T-helper 22 cell (primary cell): Measurements from ENCODE around the gene IGF2.

Experiments used
- DNase-seq: peaks from one replicate; pipeline ENCODE4 v3.0.0-alpha.2; 2020; ENCODE audit warnings: low read depth

The IGF2 gene

DNA sequence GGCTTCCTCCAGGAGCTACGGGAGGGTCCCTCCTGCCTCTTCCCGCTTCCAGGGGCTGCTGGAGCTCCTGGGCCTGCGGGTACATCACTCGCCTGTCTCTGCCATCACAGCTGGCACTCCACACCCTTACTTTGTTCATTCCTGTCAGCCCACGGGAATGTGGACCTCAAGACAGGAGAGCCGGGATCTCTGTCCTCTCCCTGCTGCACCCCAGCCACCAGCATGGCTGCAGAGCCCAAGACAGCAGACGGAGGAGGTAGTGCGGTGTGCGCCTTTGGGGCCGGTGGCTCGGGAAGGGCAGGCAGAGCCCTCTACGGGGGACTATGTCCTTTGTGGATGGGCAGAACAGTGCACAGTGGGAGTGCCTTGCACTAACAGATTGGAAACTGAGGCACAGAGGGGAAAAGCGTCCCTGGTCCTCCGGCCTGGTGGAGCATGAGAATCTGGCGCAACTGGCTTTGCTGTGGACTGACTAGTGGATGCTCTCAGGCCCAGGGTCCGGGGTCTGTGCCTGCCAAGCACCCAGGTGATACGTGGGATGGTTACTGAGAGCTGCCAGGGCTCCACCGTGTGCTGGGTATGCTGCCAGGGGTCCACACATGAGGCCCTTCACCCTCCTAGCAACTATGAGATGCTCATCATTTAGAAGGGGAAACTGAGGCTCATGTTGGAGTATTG is 47.3 kb downstream of the IGF2 start:
- no peak for DNase-seq

GRCh38 chr11:2091112-2091746 is 48.0 kb downstream of the IGF2 start:
- DNase-seq: no peak

DNA sequence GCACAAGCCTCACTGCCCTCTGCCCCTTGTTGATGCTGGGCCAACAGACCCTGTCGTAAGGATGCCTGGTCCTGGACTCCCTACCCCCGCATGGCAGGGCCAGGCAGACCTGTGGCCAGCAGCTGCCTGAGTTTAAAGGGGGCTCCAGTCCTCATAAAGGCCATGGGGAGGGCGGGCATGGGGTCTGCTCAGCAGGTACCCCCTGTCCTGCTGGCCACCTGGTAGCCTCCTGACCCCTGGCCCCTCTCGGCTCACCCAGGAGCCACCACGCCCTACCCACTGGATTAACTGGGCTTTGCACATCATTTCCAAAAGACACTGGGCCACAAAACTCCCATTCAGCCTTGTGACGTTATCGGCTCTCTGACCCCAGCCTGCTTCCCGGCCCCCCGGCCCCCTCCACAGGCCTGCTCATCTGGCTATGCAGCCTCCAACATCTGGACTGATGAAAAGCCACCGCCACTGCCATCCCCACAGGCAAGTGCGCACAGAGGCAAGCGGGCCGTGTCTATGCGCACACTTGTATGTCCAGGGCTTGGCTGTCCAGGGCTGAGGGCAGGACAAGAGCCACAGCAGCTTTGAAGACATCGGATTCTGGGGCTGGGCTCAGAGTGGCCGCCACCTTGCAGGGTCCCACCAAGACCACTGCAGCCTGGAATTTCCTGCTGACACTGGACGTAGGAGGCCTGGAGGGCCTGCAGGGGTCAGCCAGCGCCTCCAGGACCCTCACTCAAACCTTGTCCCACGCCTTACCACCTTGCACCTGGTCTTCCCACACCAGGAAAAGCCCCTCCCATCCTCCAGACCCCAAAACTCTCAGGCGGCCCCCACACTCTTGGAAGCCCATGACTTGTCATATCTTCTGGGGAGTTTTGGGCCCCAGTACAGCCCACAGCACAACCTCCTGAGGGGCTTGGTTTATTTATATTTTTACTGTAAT is 48.7 kb downstream of the IGF2 start:
- DNase-seq: no peak

DNA sequence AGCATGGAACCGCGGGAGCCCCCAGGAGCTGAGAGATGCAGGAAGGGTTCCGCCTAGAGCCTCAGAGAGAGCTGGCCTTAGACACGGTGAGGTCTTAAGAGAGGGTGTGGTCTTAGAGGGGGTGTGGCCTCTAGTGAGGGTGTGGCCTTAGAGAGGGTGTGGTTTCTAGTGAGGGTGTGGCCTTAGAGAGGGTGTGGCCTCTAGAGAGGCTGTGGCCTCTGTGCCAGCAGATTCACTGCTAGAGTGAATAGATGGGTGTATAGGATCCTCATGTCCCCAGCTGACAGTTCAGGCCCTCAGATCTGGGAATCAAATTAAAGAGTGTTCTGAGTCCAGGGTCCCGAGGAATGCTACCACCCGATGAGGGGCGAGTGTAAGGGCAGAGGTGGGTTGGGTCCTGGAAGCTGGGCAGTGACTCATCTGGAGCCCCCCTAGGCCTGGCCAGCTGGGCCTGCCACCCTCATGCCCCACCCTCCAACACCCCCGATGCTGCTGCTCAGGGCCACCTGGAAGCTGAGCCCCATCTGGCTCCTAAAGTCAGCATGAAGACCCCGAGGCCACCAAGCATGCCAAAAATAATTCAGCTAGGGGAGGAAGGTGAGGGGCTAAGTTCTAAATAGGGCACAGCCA is 49.5 kb downstream of the IGF2 start:
- DNase-seq: no peak

- no peak for DNase-seq
These were observed 50.2 kb downstream of the IGF2 start for GRCh38 chr11:2088746-2089535.

GRCh38 chr11:2088284-2088683 is 50.9 kb downstream of the IGF2 start:
- DNase-seq: no peak

GRCh38 chr11:2086239-2087040 is 52.7 kb downstream of the IGF2 start:
- DNase-seq: no peak

DNA sequence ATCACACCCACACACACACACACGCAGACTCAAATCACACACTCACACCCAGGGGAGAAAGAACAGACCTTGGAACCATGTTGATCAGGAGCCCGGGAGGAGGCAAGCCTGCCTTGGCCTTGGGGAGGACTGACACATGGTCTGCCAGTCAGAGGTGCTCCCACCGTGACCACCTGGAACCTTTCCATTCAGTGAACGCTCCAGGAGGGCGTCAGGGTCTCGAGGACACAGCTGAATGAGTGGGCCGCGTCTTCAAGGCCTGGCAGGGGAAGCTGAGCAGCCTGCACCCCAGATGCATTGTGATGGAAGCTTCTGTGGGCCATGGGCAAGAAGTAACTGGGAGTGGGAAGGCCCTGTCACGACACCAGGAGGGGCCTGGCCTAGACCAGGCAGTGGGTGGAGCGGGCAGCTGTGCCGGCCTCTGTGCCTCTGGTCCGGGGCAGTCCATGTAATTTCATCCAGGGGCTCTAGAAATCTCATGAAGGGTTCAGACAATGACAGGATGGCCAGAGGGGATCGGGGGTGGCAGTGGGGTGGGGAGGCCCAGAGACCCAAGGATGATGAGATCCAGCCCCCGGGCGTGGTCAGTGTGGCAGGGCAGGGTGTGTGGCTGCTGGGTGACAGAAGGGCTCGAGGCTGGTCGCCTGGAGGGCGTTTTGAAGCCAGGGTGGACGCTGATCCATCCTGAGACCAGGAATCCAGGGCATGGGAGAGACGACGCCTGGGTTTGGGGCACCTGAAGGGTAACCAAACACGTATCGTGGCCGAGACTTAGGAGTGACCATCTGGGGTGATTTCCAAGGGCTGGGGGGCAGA is 53.7 kb downstream of the IGF2 start:
- no peak for DNase-seq

- no peak for DNase-seq
These were observed 54.5 kb downstream of the IGF2 start for GRCh38 chr11:2084721-2085120.
